T47D (cell line): ENCODE measurements around the gene PFKFB4.
A peak's percentile ranks its signal among the peaks of the same experiment; 100 is the strongest.
"Not testable (repeated sequence)": the region's sequence is repeated elsewhere in the genome, so short reads cannot be mapped to it uniquely, and the experiment has no call there.

Experiments
- DNase-seq, 2 experiments: peaks; one replicate each; pipeline versions ENCODE4 v3.0.0 to v3.0.0-alpha.2; 2011 to 2012; ENCODE audit warnings: low read depth in 1 of 2, low spot score in 1 of 2
- JUND ChIP-seq: IDR thresholded peaks from 2 replicates; pipeline ENCODE4 v1.6.1; 2012; ENCODE audit warnings: low read depth
- in situ Hi-C: cut with HindIII; loops from 2 replicates; pipeline ENCODE4 v1.10.0; 2016; ENCODE audit warnings: low sequenced_read_pairs, low pct_unique_long_range_greater_than_20kb

Gene PFKFB4

GRCh38 chr3:48562367-48563095, 5.9 kb upstream of the PFKFB4 start:
- in situ Hi-C loops = no loop called here
- TF ChIP-seq JUND = no peak
- DNase-seq = no peak

DNA sequence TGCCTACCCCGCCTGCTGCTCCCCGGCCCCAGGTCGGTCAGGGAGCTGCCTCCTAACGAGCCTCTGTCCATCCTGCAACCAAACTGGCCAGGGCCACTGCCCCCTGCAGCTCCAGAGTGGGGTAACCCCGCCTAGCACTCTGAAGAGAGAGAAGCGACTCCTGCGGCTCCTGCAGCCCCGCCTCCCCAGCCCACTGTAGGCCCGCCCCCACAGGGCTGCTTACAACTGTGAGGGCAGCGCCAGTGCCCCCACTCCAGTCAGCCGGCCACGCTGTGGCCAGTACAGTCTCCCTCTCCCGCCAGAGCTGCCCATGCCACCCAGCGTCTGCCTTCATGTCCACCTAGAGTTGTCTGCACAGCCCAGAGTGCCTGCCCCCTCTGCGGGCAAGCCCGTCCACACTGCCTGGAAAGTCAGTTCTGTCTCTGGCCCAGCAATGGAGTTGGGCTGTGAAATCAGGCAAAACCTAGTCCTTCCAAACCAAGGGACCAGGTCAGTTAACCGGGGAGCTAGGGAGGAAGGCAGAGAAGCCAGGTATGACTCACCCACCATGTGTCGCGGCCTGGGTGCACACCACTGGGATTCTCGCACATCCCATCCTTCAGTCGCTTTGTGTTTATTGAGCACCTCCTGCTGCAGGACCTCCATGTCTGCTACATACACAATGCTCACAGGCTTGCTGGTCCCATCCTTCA, 4.6 kb upstream of the PFKFB4 start:
- TF ChIP-seq JUND = no peak
- in situ Hi-C loops = no loop called here
- no peak for DNase-seq

DNA sequence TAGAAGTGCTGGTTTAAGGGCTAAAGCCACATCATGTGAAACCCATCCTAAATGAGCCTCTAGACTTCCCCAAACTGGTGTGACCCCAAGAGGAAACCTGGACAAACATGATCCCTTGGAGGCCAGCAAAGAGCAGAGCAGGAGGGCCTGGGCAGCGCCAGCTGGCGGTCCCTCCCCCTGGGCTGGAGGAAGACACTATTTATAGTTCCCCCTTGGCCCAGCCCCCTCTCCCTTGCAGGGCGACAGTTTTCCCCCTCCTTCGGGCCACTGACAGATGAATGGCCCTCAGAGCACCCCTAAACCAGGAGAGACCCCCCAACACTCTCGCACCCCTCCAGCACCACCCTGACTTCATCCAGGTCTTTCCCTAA, 4.0 kb upstream of the PFKFB4 start:
- no peak for TF ChIP-seq JUND
- DNase-seq = no peak
- in situ Hi-C loops = no loop called here

GRCh38 chr3:48558493-48559134, 2.0 kb upstream of the PFKFB4 start:
- in situ Hi-C loops = no loop called here
- no peak for TF ChIP-seq JUND
- no peak for DNase-seq

DNA sequence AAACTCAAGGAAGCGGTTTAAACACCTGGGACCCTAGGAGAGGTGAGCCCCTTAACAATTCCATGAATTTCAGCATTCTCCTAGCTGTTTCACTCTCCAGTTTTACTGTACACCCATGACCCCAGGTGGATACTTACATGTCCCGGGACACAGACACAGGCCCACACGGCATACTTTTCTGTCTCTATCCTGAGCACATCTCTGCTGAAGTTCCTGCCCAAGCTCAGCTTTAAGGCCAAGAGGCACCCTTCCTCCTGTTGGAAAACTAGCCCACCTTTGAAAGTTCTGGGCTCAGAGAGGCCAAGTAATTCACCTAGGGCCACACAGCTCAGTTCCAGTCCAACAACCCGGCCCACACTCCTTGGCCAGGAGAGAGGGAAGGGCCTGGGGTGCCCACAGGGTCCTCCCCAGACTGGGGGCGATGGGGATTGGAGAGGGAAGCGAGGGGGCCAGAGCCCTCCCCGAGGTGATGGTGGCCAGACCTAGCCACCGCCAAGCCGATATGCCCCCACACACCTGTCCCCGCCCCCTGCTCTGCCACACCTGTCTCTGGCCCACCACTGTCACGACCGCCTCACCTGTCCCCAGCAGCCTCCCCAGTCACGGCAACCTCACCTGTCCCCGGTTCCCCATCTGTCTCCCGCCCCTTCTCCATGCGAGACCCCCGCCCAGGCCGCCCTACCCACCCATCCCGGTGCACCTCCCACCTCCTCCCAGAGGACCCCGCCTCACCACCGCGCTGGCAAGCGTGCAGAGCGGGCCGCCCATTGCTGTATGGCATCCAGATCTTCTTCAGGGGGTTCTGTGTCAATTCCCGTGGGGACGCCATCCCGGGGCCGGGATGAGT, 431 bp downstream of the PFKFB4 start:
- no peak for TF ChIP-seq JUND
- no peak for DNase-seq
- in situ Hi-C loops = no loop called here

DNA sequence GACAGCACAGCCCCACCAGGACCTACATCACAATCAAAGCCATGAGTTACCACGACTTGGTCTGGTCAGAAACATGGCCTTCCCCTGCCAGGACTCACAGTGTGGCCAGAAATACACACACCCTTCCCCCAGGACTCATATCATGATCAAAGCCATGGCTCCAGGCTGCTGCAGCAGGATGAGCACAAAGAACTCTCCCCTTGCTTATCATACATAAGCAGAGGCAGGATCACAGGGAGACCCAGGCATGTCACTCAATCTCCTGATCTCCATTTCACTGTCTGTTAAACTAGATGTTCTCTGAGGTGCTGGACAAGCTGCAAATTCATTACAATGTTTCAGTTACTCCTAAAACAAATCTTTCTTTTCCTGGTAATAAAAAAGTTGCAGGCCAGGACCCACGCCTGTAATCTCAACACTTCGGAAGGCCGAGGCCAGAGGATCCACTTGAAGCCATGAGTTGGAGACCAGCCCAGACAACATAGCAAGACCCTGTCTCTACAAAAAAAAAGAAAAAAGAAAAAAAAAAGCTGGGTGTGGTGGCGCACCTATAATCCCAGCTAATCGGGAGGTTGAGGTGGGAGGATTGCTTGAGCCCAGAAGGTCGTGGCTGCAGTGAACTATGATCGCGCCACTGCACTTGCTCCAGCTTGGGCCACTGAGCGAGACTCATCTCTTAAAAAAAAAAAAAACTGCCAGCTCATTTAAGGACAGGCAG, 1.2 kb downstream of the PFKFB4 start:
- no peak for TF ChIP-seq JUND
- in situ Hi-C loops = no loop called here
- no peak for DNase-seq

- in situ Hi-C loops = no loop called here
- TF ChIP-seq JUND = no peak
These were observed 2.4 kb downstream of the PFKFB4 start for GRCh38 chr3:48553886-48554845.

GRCh38 chr3:48553361-48553760, 3.2 kb downstream of the PFKFB4 start:
- DNase-seq = no peak
- in situ Hi-C loops = no loop called here
- no peak for TF ChIP-seq JUND

More at GRCh38 chr3:48553886-48554845, 2.4 kb downstream of the PFKFB4 start:
- no peak for DNase-seq

DNA sequence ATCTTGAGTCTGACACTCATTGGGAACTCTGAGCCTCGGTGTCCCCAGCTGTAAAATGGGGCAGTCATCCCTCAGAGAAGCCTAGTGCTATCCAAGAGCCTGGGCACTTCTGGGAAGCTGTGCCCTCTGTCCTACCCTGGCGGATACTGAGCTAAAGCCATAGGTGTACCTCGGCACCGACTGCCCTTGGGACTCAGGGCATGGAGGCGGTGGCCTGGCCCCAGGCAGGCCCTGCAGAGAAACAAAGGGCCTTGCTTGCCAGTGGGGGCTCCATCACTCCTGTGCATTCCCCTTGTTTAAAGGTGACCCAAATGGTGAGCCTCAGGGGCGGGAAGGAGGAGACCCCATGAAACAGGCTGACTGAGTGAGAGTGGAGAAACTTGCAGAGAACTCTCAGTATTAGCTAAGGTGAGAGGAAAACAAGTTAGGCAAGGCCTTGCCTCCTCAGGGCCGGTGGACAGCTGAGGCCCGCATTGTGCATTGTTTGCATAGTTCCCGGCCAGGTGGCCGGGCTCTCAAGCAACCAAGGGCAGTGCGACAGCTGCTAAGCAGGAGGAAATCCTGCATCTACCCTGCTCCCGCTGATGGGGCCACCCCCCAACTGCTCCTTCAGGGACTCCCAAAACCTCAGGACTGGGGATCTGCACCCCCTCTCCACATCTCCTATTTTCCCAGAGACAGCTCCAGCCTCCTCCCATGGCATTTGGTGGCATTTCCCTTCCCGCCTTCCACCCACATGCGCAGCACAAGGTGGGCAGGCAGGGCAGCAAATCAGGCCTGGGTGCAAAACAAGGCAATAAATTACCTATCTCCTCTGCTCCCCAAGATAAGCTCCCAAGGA, 4.3 kb downstream of the PFKFB4 start:
- peak in 1 of 2 experiments; percentile 75 for DNase-seq
- in situ Hi-C loops = no loop called here
- no peak for TF ChIP-seq JUND

DNA sequence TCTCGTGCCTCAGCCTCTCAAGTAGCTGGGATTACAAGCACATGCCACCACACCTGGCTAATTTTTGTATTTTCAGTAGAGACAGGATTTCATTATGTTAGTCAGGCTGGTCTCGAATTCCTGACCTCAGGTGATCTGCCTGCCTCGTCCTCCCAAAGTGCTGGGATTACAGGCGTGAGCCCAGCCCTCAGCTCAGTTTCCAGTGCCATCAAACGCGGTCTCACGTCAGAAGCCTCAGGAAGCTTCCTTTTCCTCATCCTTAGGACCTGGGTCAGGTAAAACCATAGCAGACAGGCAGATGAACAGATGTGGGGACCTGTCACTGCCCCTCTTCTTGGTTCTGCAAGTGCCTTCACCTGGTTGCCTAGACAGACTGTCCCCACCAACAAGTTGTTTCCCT, 5.0 kb downstream of the PFKFB4 start:
- DNase-seq, in situ Hi-C loops: not testable (repeated sequence)
